Stimulated activated naive CD8-positive, alpha-beta T cell treated with anti-CD3 and anti-CD28 coated beads, Interleukin-15, Interleukin-2, amounts not matched to agents 100 ng/mL and 50 ng/mL, for 24 hours (primary cell): ENCODE measurements around the gene MFNG.
"Not testable (repeated sequence)": the region's sequence is repeated elsewhere in the genome, so short reads cannot be mapped to it uniquely, and the experiment has no call there.

Source experiments
- H3K27ac Mint-ChIP-seq: one replicate; pipeline ENCODE4 v1.8.0; 2021; ENCODE audit warnings: mild to moderate bottlenecking, mixed read lengths
- H3K27me3 Mint-ChIP-seq: one replicate; pipeline ENCODE4 v1.8.0; 2021; ENCODE audit warnings: mixed read lengths
- H3K36me3 Mint-ChIP-seq: one replicate; pipeline ENCODE4 v1.8.0; 2021; ENCODE audit warnings: low read depth, mixed read lengths
- H3K4me1 Mint-ChIP-seq: one replicate; pipeline ENCODE4 v1.8.0; 2021; ENCODE audit warnings: low read depth, mixed read lengths
- H3K4me3 Mint-ChIP-seq: one replicate; pipeline ENCODE4 v1.8.0; 2021; ENCODE audit warnings: mild to moderate bottlenecking, mixed read lengths
- H3K9me3 Mint-ChIP-seq: one replicate; pipeline ENCODE4 v1.8.0; 2021; ENCODE audit warnings: mixed read lengths

Gene MFNG, protein sequence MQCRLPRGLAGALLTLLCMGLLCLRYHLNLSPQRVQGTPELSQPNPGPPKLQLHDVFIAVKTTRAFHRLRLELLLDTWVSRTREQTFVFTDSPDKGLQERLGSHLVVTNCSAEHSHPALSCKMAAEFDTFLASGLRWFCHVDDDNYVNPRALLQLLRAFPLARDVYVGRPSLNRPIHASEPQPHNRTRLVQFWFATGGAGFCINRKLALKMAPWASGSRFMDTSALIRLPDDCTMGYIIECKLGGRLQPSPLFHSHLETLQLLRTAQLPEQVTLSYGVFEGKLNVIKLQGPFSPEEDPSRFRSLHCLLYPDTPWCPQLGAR

DNA sequence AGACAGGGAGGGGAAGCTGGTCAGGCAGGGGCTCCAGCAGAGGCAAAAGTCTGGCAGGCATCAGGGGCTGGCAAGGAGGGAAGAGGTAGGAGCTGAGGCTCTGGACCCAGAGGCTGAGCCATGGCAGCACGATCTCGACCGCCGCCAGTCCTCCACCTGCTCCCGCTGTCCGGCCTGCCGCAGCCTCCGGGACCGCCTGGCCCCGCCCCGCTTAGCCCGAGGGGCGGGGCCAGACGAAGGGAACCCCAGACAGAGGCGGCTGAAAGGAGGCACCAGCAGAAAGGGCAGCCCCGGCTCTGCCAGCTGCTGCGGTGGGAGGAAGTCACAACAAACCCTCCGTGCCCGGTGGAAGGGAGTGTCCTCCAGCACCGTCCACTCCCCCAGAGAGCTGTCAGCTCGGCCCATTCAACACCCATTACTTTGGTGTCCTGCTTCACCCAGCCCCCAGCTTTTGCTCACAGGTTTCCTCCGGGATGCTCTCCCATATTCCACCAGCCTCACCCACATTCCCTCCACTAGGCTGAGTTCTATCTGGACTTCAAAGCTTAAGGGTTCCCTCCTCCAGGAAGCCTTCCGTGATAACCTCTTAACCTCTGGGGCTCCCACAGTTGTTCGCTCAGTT, at the start of gene MFNG:
Gene MFNG, minus strand, starts transcription at position 161 of the 622 bp plus-strand sequence. CDS start 207 bp downstream, outside the sequence.
- Mint-ChIP-seq H3K4me1 (peaks cover 57% of the 10 kb centered on the region), H3K9me3 (no peaks in the 10 kb centered on the region), H3K36me3 (peaks cover 28% of the 10 kb centered on the region), H3K4me3 (peak within 1 kb of the TSS; percentile 95), H3K27ac (peak within 1 kb of the TSS; percentile 99), H3K27me3 (no peaks in the 10 kb centered on the region)

DNA sequence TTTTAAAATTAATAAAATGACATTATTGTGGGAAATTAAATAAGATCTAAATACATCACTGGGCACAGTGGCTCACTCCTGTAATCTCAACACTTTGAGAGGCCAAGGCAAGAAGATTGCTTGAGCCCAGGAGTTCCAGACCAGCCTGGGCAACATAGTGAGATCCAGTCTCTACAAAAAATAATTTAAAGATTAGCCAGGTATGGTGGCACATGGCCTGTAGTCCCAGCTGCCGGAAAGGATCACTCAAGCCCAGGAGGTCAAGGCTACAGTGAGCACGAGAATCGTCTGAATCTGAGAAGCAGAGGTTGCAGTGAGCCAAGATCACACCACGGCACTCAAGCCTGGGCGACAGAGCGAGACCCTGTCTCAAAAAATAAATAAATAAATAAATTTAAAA, 49.0 kb upstream of the MFNG start:
- Mint-ChIP-seq H3K9me3 (no peaks in the 10 kb centered on the region), H3K27me3 (peaks cover 13% of the 10 kb centered on the region), H3K36me3 (no peaks in the 10 kb centered on the region), H3K4me1 (peaks cover 30% of the 10 kb centered on the region), H3K4me3 (no peak overlapping the region), H3K27ac (no peak overlapping the region)

DNA sequence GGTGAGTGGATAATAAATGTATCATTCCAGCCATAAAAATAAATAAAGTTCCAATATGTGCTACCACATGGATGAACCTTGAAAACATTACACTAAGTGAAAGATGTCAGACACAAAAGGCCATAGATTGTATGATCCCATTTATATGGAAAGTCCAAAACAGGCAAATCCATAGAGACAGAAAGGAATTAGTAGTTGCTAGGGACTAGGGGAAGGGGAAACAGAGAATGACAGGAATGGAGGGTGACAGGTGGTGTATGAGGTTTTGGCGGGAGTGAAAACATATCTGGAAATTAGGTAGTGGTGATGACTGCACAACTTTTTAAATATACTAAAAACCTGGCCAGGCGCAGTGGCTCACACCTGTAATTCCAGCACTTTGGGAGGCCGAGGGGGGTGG, 48.3 kb upstream of the MFNG start:
- peaks cover 35% of the 10 kb centered on the region for H3K4me1 Mint-ChIP-seq
- no peaks in the 10 kb centered on the region for H3K36me3 Mint-ChIP-seq
- peak overlapping the region; percentile 1 for H3K27ac Mint-ChIP-seq
- peaks cover 6% of the 10 kb centered on the region for H3K27me3 Mint-ChIP-seq
- no peak overlapping the region for H3K4me3 Mint-ChIP-seq
- no peaks in the 10 kb centered on the region for H3K9me3 Mint-ChIP-seq

- no peak overlapping the region for H3K4me3 Mint-ChIP-seq
- peaks cover 33% of the 10 kb centered on the region for H3K4me1 Mint-ChIP-seq
These were observed 47.8 kb upstream of the MFNG start for GRCh38 chr22:37533995-37534394.

DNA sequence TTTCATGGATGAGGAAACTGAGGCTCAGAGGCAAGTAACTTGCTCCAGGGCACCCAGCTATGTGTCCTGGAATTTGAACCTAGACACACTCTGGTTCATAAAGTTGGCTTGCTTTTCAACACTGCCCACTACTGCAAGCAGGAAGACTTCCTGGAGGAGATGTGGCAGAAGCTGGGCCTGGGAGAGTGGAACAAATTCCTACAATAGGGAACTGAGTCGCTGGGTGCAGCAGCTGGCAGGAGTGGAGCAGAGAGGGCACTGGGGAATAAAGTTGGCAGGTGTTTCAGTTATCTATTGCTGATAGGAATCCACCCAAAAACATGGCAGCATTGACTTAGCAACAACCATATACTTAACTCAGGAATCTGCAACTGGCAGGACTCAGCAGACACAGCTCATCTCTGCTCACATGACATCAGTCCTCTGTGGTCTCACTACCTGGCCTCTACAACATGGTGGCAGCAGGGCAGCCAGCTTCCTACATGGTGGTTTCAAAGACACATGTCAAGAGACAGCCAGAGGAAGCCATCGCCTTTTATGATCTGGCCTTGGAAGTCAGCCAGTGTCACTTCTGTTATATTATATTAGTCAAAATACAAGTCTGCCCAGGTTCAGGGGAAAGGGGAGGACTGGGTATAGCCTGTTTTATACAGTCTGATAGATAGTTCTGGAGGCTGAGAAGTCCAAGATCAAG, 43.6 kb upstream of the MFNG start:
- Mint-ChIP-seq H3K4me3 (no peak overlapping the region), H3K9me3 (no peaks in the 10 kb centered on the region), H3K36me3 (no peaks in the 10 kb centered on the region), H3K4me1 (peaks cover 29% of the 10 kb centered on the region), H3K27ac (no peak overlapping the region), H3K27me3 (peaks cover 4% of the 10 kb centered on the region)

More at GRCh38 chr22:37533995-37534394, 47.8 kb upstream of the MFNG start:
- H3K9me3 Mint-ChIP-seq, result no peaks in the 10 kb centered on the region
- H3K27me3 Mint-ChIP-seq, result peaks cover 3% of the 10 kb centered on the region
- no peaks in the 10 kb centered on the region for H3K36me3 Mint-ChIP-seq
- H3K27ac Mint-ChIP-seq, result no peak overlapping the region

GRCh38 chr22:37527952-37528351, 41.8 kb upstream of the MFNG start:
- not testable (repeated sequence) for H3K27ac Mint-ChIP-seq, H3K36me3 Mint-ChIP-seq, H3K4me3 Mint-ChIP-seq, H3K9me3 Mint-ChIP-seq
- Mint-ChIP-seq H3K27me3 (peaks cover 14% of the 10 kb centered on the region), H3K4me1 (peaks cover 14% of the 10 kb centered on the region)

DNA sequence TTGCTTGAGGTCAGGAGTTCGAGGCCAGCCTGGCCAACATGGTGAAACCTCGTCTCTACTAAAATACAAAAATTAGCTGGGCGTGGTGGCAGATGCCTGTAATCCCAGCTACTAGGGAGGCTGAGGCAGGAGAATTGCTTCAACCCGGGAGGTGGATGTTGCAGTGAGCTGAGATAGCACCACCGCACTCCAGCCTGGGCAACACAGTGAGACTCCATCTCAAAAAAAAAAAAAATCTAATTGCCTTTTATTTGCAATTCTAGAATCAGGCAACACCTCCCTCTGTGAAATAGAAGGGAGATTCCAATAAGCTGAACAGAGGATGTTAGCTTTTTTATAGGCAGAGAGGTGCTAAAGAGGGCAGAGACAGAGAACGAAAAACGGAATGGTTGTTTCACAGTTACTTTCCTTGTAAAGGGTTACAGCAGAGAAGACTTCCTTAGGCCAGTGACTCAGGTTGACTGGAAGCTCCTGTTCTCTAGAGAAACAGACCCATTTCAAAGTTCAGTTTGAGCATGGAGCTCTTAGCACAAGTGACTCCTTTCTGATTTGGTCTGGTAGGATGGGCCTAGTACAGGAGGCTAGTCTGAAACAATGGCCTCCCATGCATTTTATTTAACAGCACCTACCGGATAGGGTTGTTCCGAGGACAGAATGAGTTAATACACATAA, 41.0 kb upstream of the MFNG start:
- not testable (repeated sequence) for H3K27ac Mint-ChIP-seq, H3K36me3 Mint-ChIP-seq, H3K9me3 Mint-ChIP-seq, H3K4me3 Mint-ChIP-seq
- Mint-ChIP-seq H3K4me1 (peaks cover 14% of the 10 kb centered on the region), H3K27me3 (peaks cover 20% of the 10 kb centered on the region)

DNA sequence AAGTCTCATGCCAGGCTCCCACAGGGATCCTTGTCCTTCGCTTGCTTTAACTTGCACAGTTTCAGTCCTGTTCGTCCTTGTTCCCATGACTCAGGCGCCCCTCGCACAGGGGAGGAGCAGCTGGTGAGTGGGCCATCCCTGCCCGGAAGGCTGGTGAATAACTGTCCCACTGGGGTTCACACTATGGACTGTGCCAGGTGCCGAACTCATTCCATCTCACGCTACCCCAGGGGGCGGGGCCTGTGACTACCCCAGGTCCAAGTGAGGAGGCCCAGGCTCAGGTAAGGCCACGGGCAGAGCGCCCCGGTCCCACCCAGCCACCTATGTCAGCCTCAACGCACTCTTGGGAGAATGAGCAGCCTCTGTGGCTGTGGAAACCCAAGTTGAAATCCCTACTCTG, 40.2 kb upstream of the MFNG start:
- H3K27me3 Mint-ChIP-seq, result peaks cover 28% of the 10 kb centered on the region
- no peak overlapping the region for H3K4me3 Mint-ChIP-seq
- H3K36me3 Mint-ChIP-seq, result no peaks in the 10 kb centered on the region
- peaks cover 14% of the 10 kb centered on the region for H3K4me1 Mint-ChIP-seq
- H3K27ac Mint-ChIP-seq, result no peak overlapping the region
- no peaks in the 10 kb centered on the region for H3K9me3 Mint-ChIP-seq

DNA sequence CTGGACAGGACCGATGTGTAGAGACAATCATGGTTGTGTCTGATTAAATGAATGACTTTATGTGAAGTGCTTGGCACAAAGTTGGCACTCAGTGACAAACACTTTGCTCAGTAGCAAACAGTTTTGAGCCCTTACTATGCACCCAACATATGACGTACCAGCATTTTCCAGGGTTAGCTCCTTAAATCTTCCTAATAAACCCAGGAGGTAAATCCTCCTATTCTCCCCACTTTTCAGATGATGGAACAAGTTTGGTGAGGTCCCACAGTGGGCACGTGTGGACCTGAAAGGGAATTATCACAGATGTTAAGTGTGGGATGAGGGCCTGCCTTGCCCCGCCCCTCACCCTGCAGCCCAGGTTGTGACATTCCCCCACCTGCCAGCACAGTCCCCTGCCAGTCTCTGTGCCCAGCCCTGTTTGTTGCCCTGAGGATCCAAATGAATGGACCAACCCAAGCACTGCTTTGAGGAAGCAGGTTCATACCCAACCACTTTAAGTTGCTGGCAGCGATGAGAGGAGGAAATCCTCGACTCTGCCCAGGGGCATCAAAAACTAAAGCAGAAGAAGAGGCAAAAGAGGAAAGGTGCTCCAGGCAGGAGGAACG, 39.7 kb upstream of the MFNG start:
- Mint-ChIP-seq H3K27me3 (peaks cover 33% of the 10 kb centered on the region), H3K27ac (no peak overlapping the region), H3K9me3 (no peaks in the 10 kb centered on the region), H3K4me1 (peaks cover 14% of the 10 kb centered on the region), H3K4me3 (no peak overlapping the region), H3K36me3 (no peaks in the 10 kb centered on the region)

- H3K27me3 Mint-ChIP-seq, result peaks cover 37% of the 10 kb centered on the region
- no peak overlapping the region for H3K4me3 Mint-ChIP-seq
- H3K36me3 Mint-ChIP-seq, result no peaks in the 10 kb centered on the region
- H3K27ac Mint-ChIP-seq, result no peak overlapping the region
- H3K4me1 Mint-ChIP-seq, result peaks cover 14% of the 10 kb centered on the region
- H3K9me3 Mint-ChIP-seq, result no peaks in the 10 kb centered on the region
These were observed 39.0 kb upstream of the MFNG start for GRCh38 chr22:37525073-37525745.

DNA sequence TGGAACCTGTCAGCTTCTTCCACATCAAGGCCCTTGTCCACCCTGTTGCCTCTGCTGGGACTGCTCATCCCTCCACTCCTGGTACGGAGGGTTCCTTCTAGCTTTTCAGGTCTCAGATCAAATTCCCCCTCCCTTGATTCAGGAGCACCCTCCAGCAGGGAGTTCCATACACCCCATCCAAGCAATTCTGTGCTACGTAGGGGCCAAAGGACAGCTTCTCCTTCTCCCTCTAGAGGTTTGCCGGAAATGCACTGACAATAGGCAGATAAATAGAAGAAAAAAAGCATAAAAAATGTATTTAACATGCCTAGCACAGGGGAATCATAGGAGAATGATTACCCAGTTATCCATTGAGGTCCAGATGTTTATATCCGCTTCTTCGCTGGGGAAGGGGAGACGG, 36.3 kb upstream of the MFNG start:
- H3K4me1 Mint-ChIP-seq, result peaks cover 12% of the 10 kb centered on the region
- no peaks in the 10 kb centered on the region for H3K9me3 Mint-ChIP-seq
- H3K27ac Mint-ChIP-seq, result no peak overlapping the region
- no peaks in the 10 kb centered on the region for H3K36me3 Mint-ChIP-seq
- peaks cover 49% of the 10 kb centered on the region for H3K27me3 Mint-ChIP-seq
- no peak overlapping the region for H3K4me3 Mint-ChIP-seq

- no peaks in the 10 kb centered on the region for H3K9me3 Mint-ChIP-seq
- no peak overlapping the region for H3K27ac Mint-ChIP-seq
- no peaks in the 10 kb centered on the region for H3K36me3 Mint-ChIP-seq
- no peak overlapping the region for H3K4me3 Mint-ChIP-seq
- peaks cover 49% of the 10 kb centered on the region for H3K27me3 Mint-ChIP-seq
- peaks cover 12% of the 10 kb centered on the region for H3K4me1 Mint-ChIP-seq
These were observed 35.1 kb upstream of the MFNG start for GRCh38 chr22:37521236-37521739.

DNA sequence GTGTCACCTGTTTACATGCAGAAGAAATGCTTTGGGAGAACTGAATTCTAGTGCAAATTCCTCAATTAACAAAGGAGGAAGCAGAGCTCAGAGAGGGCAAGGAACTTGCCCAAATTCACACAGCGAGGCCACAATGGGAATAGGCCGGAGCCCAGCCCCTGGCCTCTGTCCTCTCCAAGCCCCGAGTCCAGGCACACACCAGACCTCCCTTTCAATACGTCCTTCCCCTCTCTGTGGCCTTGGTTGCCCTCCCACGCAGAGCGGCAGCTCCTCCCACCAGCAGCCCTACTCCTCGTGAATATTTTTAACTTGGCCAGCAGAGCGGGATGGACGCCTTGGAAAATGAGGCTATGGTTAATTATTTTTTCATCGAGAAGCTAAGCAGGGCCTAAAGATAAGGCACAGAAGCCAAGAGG, 34.6 kb upstream of the MFNG start:
- Mint-ChIP-seq H3K9me3 (no peaks in the 10 kb centered on the region), H3K4me3 (no peak overlapping the region), H3K4me1 (peaks cover 9% of the 10 kb centered on the region), H3K27me3 (peaks cover 47% of the 10 kb centered on the region), H3K27ac (no peak overlapping the region), H3K36me3 (no peaks in the 10 kb centered on the region)
